CD14-positive monocyte (primary cell): ENCODE data around the gene CCDC87. TPM values are rescaled to one million over a fixed set of nuclear protein-coding genes. Genes with fewer than 3 reads are reported as not detected.

ENCODE experiments used
- DNase-seq, 3 donors: peaks; one replicate each; pipeline ENCODE4 v3.0.0-alpha.2; 2011 to 2022
- H2AFZ ChIP-seq: 2 replicates; pipeline ENCODE4 v1.6.0; 2012; ENCODE audit warnings: mild to moderate bottlenecking, low read depth, low read length, inconsistent platforms; ENCODE audit not compliant: insufficient read depth, poor library complexity, severe bottlenecking
- H3K27ac ChIP-seq, 2 donors: 1 replicate in 1 of 2; 2 replicates in 1 of 2; pipeline ENCODE4 v1.5.1; 2012 to 2013; ENCODE audit warnings: low read length in 2 of 2, control low read depth in 1 of 2, inconsistent platforms in 1 of 2, low read depth in 1 of 2, mild to moderate bottlenecking in 1 of 2
- H3K27me3 ChIP-seq, 2 donors: one replicate each; pipeline versions ENCODE4 v1.6.0 to v1.6.1; 2011 to 2013; ENCODE audit warnings: low read length in 2 of 2; ENCODE audit not compliant: control insufficient read depth in 2 of 2, insufficient read depth in 2 of 2
- H3K36me3 ChIP-seq, 2 donors: replicated peaks in 1 of 2; 1 replicate in 1 of 2; 2 replicates in 1 of 2; pipeline versions ENCODE4 v1.5.1 to v1.6.1; 2012 to 2013; ENCODE audit warnings: low read length in 2 of 2, control low read depth in 1 of 2, inconsistent platforms in 1 of 2, mild to moderate bottlenecking in 1 of 2; ENCODE audit not compliant: insufficient read depth in 2 of 2, control insufficient read depth in 1 of 2
- H3K4me1 ChIP-seq, 2 donors: 1 replicate in 1 of 2; 2 replicates in 1 of 2; pipeline versions ENCODE4 v1.5.1 to v1.6.1; 2012 to 2013; ENCODE audit warnings: low read length in 2 of 2, control low read depth in 1 of 2, inconsistent platforms in 1 of 2, mild to moderate bottlenecking in 1 of 2, moderate library complexity in 1 of 2; ENCODE audit not compliant: insufficient read depth in 2 of 2, control insufficient read depth in 1 of 2
- H3K4me2 ChIP-seq: replicated peaks from 2 replicates; pipeline ENCODE3; 2012; ENCODE audit warnings: low read length, moderate library complexity, mild to moderate bottlenecking; ENCODE audit not compliant: poor library complexity, severe bottlenecking; ENCODE audit errors: extremely low read depth
- H3K4me3 ChIP-seq, 3 experiments: fragments of 200-600 bp in 1 of 3; sonication (generic) in 1 of 3; replicated peaks in 1 of 3; 1 replicate in 2 of 3; 2 replicates in 1 of 3; pipeline ENCODE4 v1.5.1; 2011 to 2013; ENCODE audit warnings: low read length in 3 of 3, mild to moderate bottlenecking in 3 of 3, control low read depth in 2 of 3, low read depth in 2 of 3, inconsistent platforms in 1 of 3, moderate library complexity in 1 of 3
- H3K79me2 ChIP-seq: 2 replicates; pipeline ENCODE4 v1.6.0; 2012; ENCODE audit warnings: mild to moderate bottlenecking, control low read depth, inconsistent platforms, low read length, moderate library complexity; ENCODE audit not compliant: insufficient read depth
- H3K9ac ChIP-seq: 2 replicates; pipeline ENCODE4 v1.6.0; 2017; ENCODE audit warnings: low read length, mild to moderate bottlenecking; ENCODE audit not compliant: insufficient read depth, poor library complexity, severe bottlenecking
- H3K9me3 ChIP-seq, 2 donors: replicated peaks in 1 of 2; 1 replicate in 1 of 2; 2 replicates in 1 of 2; pipeline versions ENCODE4 v1.5.1 to v1.6.1; 2012 to 2013; ENCODE audit warnings: low read length in 2 of 2, control low read depth in 1 of 2; ENCODE audit not compliant: control insufficient read depth in 1 of 2, insufficient read depth in 1 of 2
- H4K20me1 ChIP-seq: 2 replicates; pipeline ENCODE4 v1.6.0; 2012; ENCODE audit warnings: mild to moderate bottlenecking, low read length, control low read depth, moderate library complexity; ENCODE audit not compliant: insufficient read depth
- H3K27ac Mint-ChIP-seq, 7 donors: one replicate each; pipeline ENCODE4 v1.8.0; 2020; ENCODE audit warnings: mild to moderate bottlenecking in 7 of 7, mixed read lengths in 7 of 7, moderate library complexity in 6 of 7, inconsistent platforms in 2 of 7
- H3K27me3 Mint-ChIP-seq, 3 donors: one replicate each; pipeline ENCODE4 v1.8.0; 2021 to 2022; ENCODE audit warnings: low read depth in 3 of 3, mild to moderate bottlenecking in 3 of 3, mixed read lengths in 3 of 3, moderate library complexity in 3 of 3, inconsistent platforms in 1 of 3
- H3K36me3 Mint-ChIP-seq, 2 donors: one replicate each; pipeline ENCODE4 v1.8.0; 2020; ENCODE audit warnings: mixed read lengths in 2 of 2, inconsistent platforms in 1 of 2, mild to moderate bottlenecking in 1 of 2
- H3K4me1 Mint-ChIP-seq: one replicate; pipeline ENCODE4 v1.8.0; 2020; ENCODE audit warnings: mild to moderate bottlenecking, mixed read lengths
- H3K4me3 Mint-ChIP-seq, 2 donors: one replicate each; pipeline ENCODE4 v1.8.0; 2020; ENCODE audit warnings: mild to moderate bottlenecking in 2 of 2, mixed read lengths in 2 of 2, moderate library complexity in 1 of 2
- H3K9me3 Mint-ChIP-seq, 7 donors: one replicate each; pipeline ENCODE4 v1.8.0; 2020 to 2022; ENCODE audit warnings: mixed read lengths in 7 of 7, mild to moderate bottlenecking in 6 of 7, moderate library complexity in 6 of 7, inconsistent platforms in 2 of 7
- CTCF ChIP-seq: fragments of 200-600 bp; IDR thresholded peaks from one replicate; pipeline ENCODE4 v1.8.0; 2022; ENCODE audit warnings: antibody characterized with exemption, mild to moderate bottlenecking
- WGBS: methylation state at CpG from one replicate; pipeline ENCODE4 v1.1.5; 2013; ENCODE audit warnings: missing lambda C conversion rate; ENCODE audit not compliant: insufficient coverage; 5-methylcytosine and 5-hydroxymethylcytosine counted together
- intact Hi-C, 2 donors: fragments of 100-400 bp; cut with micrococcal nuclease; formaldehyde crosslinking; loops; one replicate each; pipeline versions ENCODE4 v1.15.0 to v1.15.1; 2023
- polyA plus RNA-seq, 3 donors: library from polyadenylated mRNA; depleted of rRNA in 1 of 3; unstranded in 2 of 3; stranded (reverse) in 1 of 3; fragments of 300-500 nt in 2 of 3; fragments of >200 nt in 1 of 3; fragmentation: Illumina TruSeq in 2 of 3; gene quantifications; 1 replicate in 2 of 3; 2 replicates in 1 of 3; pipeline ENCODE4 v1.2.3, GENCODE V29; 2012 to 2021

CCDC87 gene
- polyA plus RNA-seq, 3 donors = not detected

- Mint-ChIP-seq H3K27me3 (peaks cover 21 to 38% (median 23%) of the 10 kb centered on the region in 3 donors), H3K4me1 (peaks cover 8% of the 10 kb centered on the region), H3K36me3 (no peaks in the 10 kb centered on the region), H3K9me3 (peaks cover 0 to 2% (median 0%) of the 10 kb centered on the region in 7 donors), H3K4me3 (peak overlapping the region in 1 of 2 donors; percentile 31), H3K27ac (peak overlapping the region in 1 of 7 donors; percentile 10)
- Histone ChIP-seq H3K36me3 (no peaks in the 10 kb centered on the region), H3K27ac (no peak overlapping the region), H3K9me3 (no peaks in the 10 kb centered on the region), H3K4me1 (peaks cover 0 to 5% of the 10 kb centered on the region in 2 donors), H3K4me2 (no peak overlapping the region), H3K27me3 (peaks cover 3 to 19% of the 10 kb centered on the region in 2 donors), H3K9ac (no peak overlapping the region), H4K20me1 (no peaks in the 10 kb centered on the region), H3K79me2 (no peaks in the 10 kb centered on the region), H3K4me3 (no peak overlapping the region), H2AFZ (no peak overlapping the region)
- WGBS = 97% methylated on average over 21 of the region's 24 CpGs
- TF ChIP-seq CTCF = no peak
- intact Hi-C loops = no loop called here
- DNase-seq = no peak
Measured at GRCh38 chr11:66557733-66558326, 35.0 kb downstream of the CCDC87 start.

GRCh38 chr11:66556086-66556485 lies 36.8 kb downstream of the CCDC87 start:
- no peak overlapping the region for H3K4me3 ChIP-seq
- no peaks in the 10 kb centered on the region for H4K20me1 ChIP-seq
- no peak for TF ChIP-seq CTCF
- intact Hi-C loops = no loop called here
- H3K4me2 ChIP-seq = no peak overlapping the region
- no peaks in the 10 kb centered on the region for H3K36me3 Mint-ChIP-seq
- H3K9me3 ChIP-seq = no peaks in the 10 kb centered on the region
- no peaks in the 10 kb centered on the region for H3K36me3 ChIP-seq
- no peak overlapping the region for H3K27ac ChIP-seq
- peaks cover 0 to 2% (median 0%) of the 10 kb centered on the region in 7 donors for H3K9me3 Mint-ChIP-seq
- H2AFZ ChIP-seq = no peak overlapping the region
- H3K27ac Mint-ChIP-seq = peak overlapping the region in 1 of 7 donors; percentile 22
- peaks cover 0 to 5% of the 10 kb centered on the region in 2 donors for H3K4me1 ChIP-seq
- H3K79me2 ChIP-seq = no peaks in the 10 kb centered on the region
- H3K4me1 Mint-ChIP-seq = peaks cover 8% of the 10 kb centered on the region
- DNase-seq = no peak
- no peak overlapping the region for H3K9ac ChIP-seq
- no peak overlapping the region for H3K4me3 Mint-ChIP-seq
- H3K27me3 Mint-ChIP-seq = peaks cover 22 to 38% (median 23%) of the 10 kb centered on the region in 3 donors
- WGBS = 83% methylated on average over 5 of the region's 7 CpGs
- peaks cover 3 to 19% of the 10 kb centered on the region in 2 donors for H3K27me3 ChIP-seq
